H1 (cell line): Measurements from ENCODE around the gene PFKP. TPM values are rescaled to one million over a fixed set of nuclear protein-coding genes. Genes with fewer than 3 reads are reported as not detected.

ENCODE experiments used
- CTCF ChIA-PET: fragments of 300-600 bp; sonication (Branson Sonifier 250); formaldehyde crosslinking; loops from one replicate; lab custom pipeline; 2021; ENCODE audit not compliant: partially characterized antibody; lab: Charles Lee
- POLR2A ChIA-PET: fragments of 300-600 bp; sonication (Branson Sonifier 250); formaldehyde crosslinking; loops from one replicate; lab custom pipeline; 2021; ENCODE audit warnings: inconsistent platforms; ENCODE audit not compliant: partially characterized antibody; lab: Charles Lee
- DNase-seq, 2 experiments: peaks; one replicate each; pipeline versions ENCODE4 v3.0.0 to v3.0.0-alpha.2; 2010 to 2022; ENCODE audit warnings: low spot score in 2 of 2, low read depth in 1 of 2, mixed read lengths in 1 of 2
- FAIRE-seq: peaks from 2 replicates; lab custom pipeline; 2011; peaks lifted over from hg19 to GRCh38; lab: Jason Lieb, UNC
- H2AFZ ChIP-seq: 2 replicates; pipeline ENCODE4 v1.8.1; 2012; ENCODE audit warnings: low read length, inconsistent platforms
- H2AK5ac ChIP-seq: 2 replicates; pipeline ENCODE4 v1.6.1; 2013; ENCODE audit warnings: low read depth, low read length
- H2BK120ac ChIP-seq: replicated peaks from 2 replicates; pipeline ENCODE3; 2013; ENCODE audit warnings: low read depth, low read length, inconsistent platforms
- H2BK12ac ChIP-seq: 2 replicates; pipeline ENCODE4 v1.6.1; 2013; ENCODE audit warnings: low read depth, low read length
- H2BK15ac ChIP-seq: 2 replicates; pipeline ENCODE4 v1.6.1; 2013; ENCODE audit warnings: low read length
- H2BK20ac ChIP-seq: 2 replicates; pipeline ENCODE4 v1.6.1; 2013; ENCODE audit warnings: low read length
- H2BK5ac ChIP-seq: 2 replicates; pipeline ENCODE4 v1.6.1; 2013; ENCODE audit warnings: low read depth, low read length
- H3K14ac ChIP-seq: 2 replicates; pipeline ENCODE4 v1.6.1; 2013; ENCODE audit warnings: inconsistent platforms; ENCODE audit not compliant: insufficient read length
- H3K18ac ChIP-seq: 2 replicates; pipeline ENCODE4 v1.6.1; 2013; ENCODE audit warnings: low read length; ENCODE audit errors: extremely low read depth
- H3K23ac ChIP-seq: 2 replicates; pipeline ENCODE4 v1.6.1; 2013; ENCODE audit warnings: inconsistent platforms; ENCODE audit not compliant: insufficient read length
- H3K23me2 ChIP-seq: 2 replicates; pipeline ENCODE4 v1.6.1; 2013; ENCODE audit warnings: low read depth, low read length
- H3K27ac ChIP-seq: 2 replicates; pipeline ENCODE4 v1.6.1; 2011; ENCODE audit warnings: low read depth, low read length, inconsistent platforms
- H3K27me3 ChIP-seq, 4 experiments: replicated peaks in 1 of 4; 1 replicate in 1 of 4; 2 replicates in 3 of 4; pipeline versions ENCODE4 v1.6.1 to v1.8.1; 2011 to 2013; ENCODE audit warnings: low read length in 3 of 4, mild to moderate bottlenecking in 3 of 4, inconsistent platforms in 2 of 4, mixed read lengths in 2 of 4, moderate library complexity in 1 of 4; ENCODE audit not compliant: control insufficient read depth in 3 of 4, insufficient read depth in 3 of 4; ENCODE audit errors: extremely low read depth in 1 of 4
- H3K36me3 ChIP-seq, 4 experiments: 2 replicates each; pipeline versions ENCODE4 v1.6.1 to v1.8.1; 2011 to 2013; ENCODE audit warnings: mild to moderate bottlenecking in 4 of 4, low read length in 3 of 4, moderate library complexity in 2 of 4, control low read depth in 1 of 4, inconsistent platforms in 1 of 4; ENCODE audit not compliant: insufficient read depth in 4 of 4, control insufficient read depth in 2 of 4
- H3K4ac ChIP-seq: replicated peaks from 2 replicates; pipeline ENCODE3; 2013; ENCODE audit warnings: low read length, low read depth, mixed read lengths, inconsistent platforms; ENCODE audit not compliant: insufficient read length
- H3K4me1 ChIP-seq, 4 experiments: replicated peaks in 1 of 4; 1 replicate in 1 of 4; 2 replicates in 3 of 4; pipeline versions ENCODE4 v1.6.1 to v1.8.1; 2011 to 2013; ENCODE audit warnings: low read length in 3 of 4, inconsistent platforms in 2 of 4, mixed read lengths in 1 of 4; ENCODE audit not compliant: insufficient read depth in 4 of 4, control insufficient read depth in 3 of 4
- H3K4me2 ChIP-seq, 2 experiments: 2 replicates each; pipeline versions ENCODE4 v1.6.1 to v1.8.1; 2011 to 2013; ENCODE audit warnings: low read depth in 2 of 2, low read length in 2 of 2, control low read depth in 1 of 2, inconsistent platforms in 1 of 2, mild to moderate bottlenecking in 1 of 2; ENCODE audit not compliant: insufficient read depth in 1 of 2
- H3K4me3 ChIP-seq, 4 experiments: fragments of 200-600, 300-600 bp in 1 of 4; sonication (generic), shearing (Covaris generic), sonication (Bioruptor Twin) in 1 of 4; 2 replicates each; pipeline versions ENCODE4 v1.5.1 to v1.8.1; 2011 to 2016; ENCODE audit warnings: low read length in 4 of 4, low read depth in 3 of 4, control low read depth in 2 of 4, inconsistent platforms in 2 of 4, mild to moderate bottlenecking in 2 of 4, mixed read lengths in 1 of 4, moderate library complexity in 1 of 4; ENCODE audit not compliant: insufficient read depth in 2 of 4; ENCODE audit errors: extremely low read depth in 1 of 4
- H3K56ac ChIP-seq: replicated peaks from 2 replicates; pipeline ENCODE3; 2013; ENCODE audit warnings: low read depth, mild to moderate bottlenecking, mixed read lengths, low read length, inconsistent platforms; ENCODE audit not compliant: insufficient read length
- H3K79me1 ChIP-seq: 2 replicates; pipeline ENCODE4 v1.6.1; 2013; ENCODE audit warnings: low read depth, low read length, control low read depth
- H3K79me2 ChIP-seq, 2 experiments: 2 replicates each; pipeline versions ENCODE4 v1.6.1 to v1.8.1; 2012 to 2013; ENCODE audit warnings: low read length in 2 of 2, mild to moderate bottlenecking in 2 of 2, inconsistent platforms in 1 of 2; ENCODE audit not compliant: insufficient read depth in 2 of 2, control insufficient read depth in 1 of 2
- H3K9ac ChIP-seq, 4 experiments: replicated peaks in 1 of 4; 1 replicate in 1 of 4; 2 replicates in 3 of 4; pipeline versions ENCODE4 v1.6.1 to v1.8.1; 2011 to 2013; ENCODE audit warnings: low read depth in 3 of 4, low read length in 3 of 4, control low read depth in 2 of 4, mild to moderate bottlenecking in 2 of 4, moderate library complexity in 2 of 4, inconsistent platforms in 1 of 4; ENCODE audit errors: extremely low read depth in 1 of 4
- H3K9me3 ChIP-seq, 2 experiments: 2 replicates each; pipeline versions ENCODE4 v1.6.1 to v1.8.1; 2012 to 2013; ENCODE audit warnings: mild to moderate bottlenecking in 2 of 2, moderate library complexity in 2 of 2, control low read depth in 1 of 2, inconsistent platforms in 1 of 2, low read depth in 1 of 2, low read length in 1 of 2, mixed read lengths in 1 of 2; ENCODE audit not compliant: insufficient read depth in 2 of 2
- H4K20me1 ChIP-seq, 2 experiments: replicated peaks in 1 of 2; 2 replicates each; pipeline versions ENCODE3 to v1.8.1; 2011 to 2013; ENCODE audit warnings: inconsistent platforms in 2 of 2, low read length in 2 of 2, mild to moderate bottlenecking in 1 of 2; ENCODE audit not compliant: insufficient read depth in 2 of 2, control insufficient read depth in 1 of 2
- H4K5ac ChIP-seq: 2 replicates; pipeline ENCODE4 v1.6.1; 2013; ENCODE audit warnings: low read length, low read depth, mixed read lengths, inconsistent platforms; ENCODE audit not compliant: insufficient read length
- H4K8ac ChIP-seq: 2 replicates; pipeline ENCODE4 v1.8.0; 2013; ENCODE audit warnings: mild to moderate bottlenecking, moderate library complexity, low read length, inconsistent platforms; ENCODE audit not compliant: insufficient read depth; ENCODE audit errors: extremely low read depth
- H4K91ac ChIP-seq: replicated peaks from 2 replicates; pipeline ENCODE3; 2013; ENCODE audit warnings: low read length, mixed read lengths, inconsistent platforms; ENCODE audit not compliant: insufficient read length
- CBX5 ChIP-seq: fragments of 300-800, 300-1000 bp; sonication (generic); IDR thresholded peaks from 2 replicates; pipeline ENCODE4 v1.7.1; 2016; ENCODE audit warnings: antibody characterized with exemption, low read length, low read depth
- CEBPB ChIP-seq: IDR thresholded peaks from 2 replicates; pipeline ENCODE4 v1.6.1; 2012; ENCODE audit warnings: low read depth, low read length
- EGR1 ChIP-seq: IDR thresholded peaks from 2 replicates; pipeline ENCODE4 v1.6.1; 2011; ENCODE audit warnings: low read depth, low read length, borderline replicate concordance
- GABPA ChIP-seq: IDR thresholded peaks from 2 replicates; pipeline ENCODE4 v1.6.1; 2011; ENCODE audit warnings: mild to moderate bottlenecking, low read length, moderate library complexity, borderline replicate concordance; ENCODE audit not compliant: insufficient read depth
- NANOG ChIP-seq: IDR thresholded peaks from 2 replicates; pipeline ENCODE4 v1.6.1; 2011; ENCODE audit warnings: low read length, low read depth, mild to moderate bottlenecking, inconsistent platforms; ENCODE audit not compliant: insufficient read depth, poor library complexity, severe bottlenecking
- SIN3A ChIP-seq, 2 experiments: IDR thresholded peaks in 1 of 2; conservative IDR thresholded peaks in 1 of 2; 2 replicates each; pipeline ENCODE4 v1.6.1; 2011 to 2012; ENCODE audit warnings: low read length in 2 of 2, improper control_type of control experiment in 1 of 2, low read depth in 1 of 2, mild to moderate bottlenecking in 1 of 2
- SP4 ChIP-seq: IDR thresholded peaks from 2 replicates; pipeline ENCODE4 v1.6.1; 2012; ENCODE audit warnings: low read length, inconsistent platforms
- SUZ12 ChIP-seq: fragments of 200-600 bp; sonication (generic); IDR thresholded peaks from 2 replicates; pipeline ENCODE4 v1.6.1; 2012; ENCODE audit warnings: mild to moderate bottlenecking, inconsistent platforms, low read length, moderate library complexity, mixed read lengths
- TCF12 ChIP-seq: IDR thresholded peaks from 2 replicates; pipeline ENCODE4 v1.6.1; 2011; ENCODE audit warnings: low read depth, mild to moderate bottlenecking, low read length
- YY1 ChIP-seq: IDR thresholded peaks from 2 replicates; pipeline ENCODE4 v1.6.1; 2011; ENCODE audit warnings: low read depth, mild to moderate bottlenecking, low read length
- ZNF274 ChIP-seq: IDR thresholded peaks from 2 replicates; pipeline ENCODE4 v1.7.0; 2012; ENCODE audit warnings: low read length, borderline replicate concordance; ENCODE audit errors: extremely low read depth
- WGBS, 2 experiments: shearing (Covaris generic) in 1 of 2; methylation state at CpG; one replicate each; pipeline versions ENCODE4 v1.1.6 to v1.1.7; 2013 to 2015; ENCODE audit warnings: low lambda C conversion rate in 2 of 2, mixed read lengths in 2 of 2, inconsistent platforms in 1 of 2, low coverage in 1 of 2, missing lambda C conversion rate in 1 of 2; ENCODE audit not compliant: insufficient replicate concordance in 2 of 2, insufficient coverage in 1 of 2, insufficient read length in 1 of 2; ENCODE audit errors: extremely low coverage in 1 of 2, missing lambda C conversion rate in 1 of 2; 5-methylcytosine and 5-hydroxymethylcytosine counted together
- polyA plus RNA-seq, 7 experiments: library from polyadenylated mRNA; depleted of rRNA in 3 of 7; stranded (reverse) in 5 of 7; unstranded in 2 of 7; fragments of >200 nt in 5 of 7; fragments of 200-250 nt in 2 of 7; gene quantifications; 1 replicate in 5 of 7; 2 replicates in 1 of 7; 4 replicates in 1 of 7; pipeline versions ENCODE4 v1.2.1 to v1.2.3, GENCODE V29; 2011 to 2013; ENCODE audit warnings: missing spikeins in 2 of 7, mixed read lengths in 2 of 7
- total RNA-seq: library from RNA; stranded (reverse); fragmentation: NEBNext Ultra II Directional; extraction: Animal tissue kit (Norgen Biotek cat#: 25700); gene quantifications from 2 replicates; pipeline ENCODE4 v1.2.1, GENCODE V29; 2021

Gene PFKP
- total and polyA plus RNA-seq, 2 of the 8 experiments (the other 6 are each of a cell fraction or from before 2014, with no cell fraction given): 51.2 to 128 TPM

- H3K9ac ChIP-seq: no peak overlapping the region
- H3K18ac ChIP-seq: no peak overlapping the region
- H2BK20ac ChIP-seq: no peak overlapping the region
- no peak overlapping the region for H3K14ac ChIP-seq
- DNase-seq (no peak), FAIRE-seq (no peak)
- H4K5ac ChIP-seq: no peak overlapping the region
- no peak overlapping the region for H4K91ac ChIP-seq
- H2AFZ ChIP-seq: no peak overlapping the region
- no peak overlapping the region for H3K23ac ChIP-seq
- ChIA-PET POLR2A (interaction anchor here (1.0 to 1.4 kb wide), 2 partner anchors 16 to 23 kb away, joined by 3 to 4 read pairs; no protein-coding TSS in a partner anchor), CTCF (interaction anchor here (1.5 kb wide), 1 partner anchor 16 kb away, joined by 4 read pairs; no protein-coding TSS in a partner anchor)
- no peak overlapping the region for H2BK12ac ChIP-seq
- peaks cover 2% of the 10 kb centered on the region; the same call in 1 of the 2 replicates for H3K23me2 ChIP-seq
- H3K79me2 ChIP-seq: no peaks in the 10 kb centered on the region; a peak in 1 of 4 replicates
- no peaks in the 10 kb centered on the region for H3K9me3 ChIP-seq
- H4K20me1 ChIP-seq: peaks cover 0 to 5% of the 10 kb centered on the region in 2 experiments
- no peak overlapping the region for H4K8ac ChIP-seq
- 90% methylated on average over 10 of the region's 10 CpGs; no CpG with 5 or more reads in 1 of the 2 experiments for WGBS, 2 experiments
- H3K27ac ChIP-seq: no peak overlapping the region
- no peak overlapping the region for H2BK120ac ChIP-seq
- no peak overlapping the region for H2BK15ac ChIP-seq
- H2BK5ac ChIP-seq: no peak overlapping the region
- no peak overlapping the region for H3K4me2 ChIP-seq
- no peak overlapping the region for H3K4me3 ChIP-seq
- H3K4me1 ChIP-seq: peaks cover 0 to 7% (median 4%) of the 10 kb centered on the region in 4 experiments; a peak in 5 of 7 replicates
- peaks cover 0 to 17% (median 6%) of the 10 kb centered on the region in 4 experiments; a peak in 2 of 8 replicates for H3K36me3 ChIP-seq
- H3K56ac ChIP-seq: no peak overlapping the region
- no peak overlapping the region for H3K4ac ChIP-seq
- H2AK5ac ChIP-seq: no peak overlapping the region
- no peak for TF ChIP-seq CEBPB
- TF ChIP-seq CBX5: no peak
- no peak for TF ChIP-seq SUZ12
- TF ChIP-seq NANOG: no peak
- TF ChIP-seq YY1: no peak
- TF ChIP-seq TCF12: no peak
- TF ChIP-seq SIN3A (conservative IDR thresholded peaks at IDR 0.05 in 1 of 2, IDR thresholded peaks at IDR 0.05 in 1 of 2; ENCODE audit: low read depth in 1 of 2, low read length in 2 of 2): no peak
- no peak for TF ChIP-seq GABPA
- no peak for TF ChIP-seq SP4
- no peak for TF ChIP-seq ZNF274
- TF ChIP-seq EGR1: no peak
- no peaks in the 10 kb centered on the region for H3K27me3 ChIP-seq
- no peaks in the 10 kb centered on the region for H3K79me1 ChIP-seq
Observed at GRCh38 chr10:3169673-3170072, 102.3 kb downstream of the PFKP start.
